NOMO-1 treated with DMSO at 0.1 percent for 48 hours (cell line): Measurements from ENCODE around the gene METAP1D.
"Not testable (repeated sequence)": the region's sequence is repeated elsewhere in the genome, so short reads cannot be mapped to it uniquely, and the experiment has no call there.

ENCODE experiments used
- DNase-seq: peaks from one replicate; lab custom pipeline; 2025; ENCODE audit not compliant: unreplicated experiment; lab: John Stamatoyannopoulos, UW

METAP1D gene

GRCh38 chr2:172047566-172048507, 48.1 kb downstream of the METAP1D start:
- no peak for DNase-seq

- no peak for DNase-seq
Measured at GRCh38 chr2:172048508-172049503, 49.1 kb downstream of the METAP1D start.

GRCh38 chr2:172049567-172050120, 49.9 kb downstream of the METAP1D start:
- no peak for DNase-seq

- no peak for DNase-seq
Measured at GRCh38 chr2:172050479-172051125, 50.8 kb downstream of the METAP1D start.

GRCh38 chr2:172052000-172052983, 52.5 kb downstream of the METAP1D start:
- no peak for DNase-seq

GRCh38 chr2:172053486-172053885, 53.7 kb downstream of the METAP1D start:
- DNase-seq, result no peak

- no peak for DNase-seq
Measured at GRCh38 chr2:172056293-172056692, 56.5 kb downstream of the METAP1D start.

GRCh38 chr2:172058660-172059059, 58.9 kb downstream of the METAP1D start:
- DNase-seq, result no peak

GRCh38 chr2:172060118-172060517, 60.4 kb downstream of the METAP1D start:
- not testable (repeated sequence) for DNase-seq

- no peak for DNase-seq
Measured at GRCh38 chr2:172062402-172063004, 62.8 kb downstream of the METAP1D start.

GRCh38 chr2:172063446-172063845, 63.7 kb downstream of the METAP1D start:
- DNase-seq, result no peak

- DNase-seq, result peak; percentile 53
Measured at GRCh38 chr2:172065111-172065510, 65.4 kb downstream of the METAP1D start.

GRCh38 chr2:172066394-172066886, 66.7 kb downstream of the METAP1D start:
- DNase-seq, result no peak

GRCh38 chr2:172067905-172068304, 68.2 kb downstream of the METAP1D start:
- not testable (repeated sequence) for DNase-seq

GRCh38 chr2:172070936-172071335, 71.2 kb downstream of the METAP1D start:
- no peak for DNase-seq

GRCh38 chr2:172072303-172072702, 72.5 kb downstream of the METAP1D start:
- peak; percentile 12 for DNase-seq

GRCh38 chr2:172072706-172073105, 73.0 kb downstream of the METAP1D start:
- no peak for DNase-seq

- DNase-seq, result no peak
Measured at GRCh38 chr2:172073518-172073917, 73.8 kb downstream of the METAP1D start.

GRCh38 chr2:172074254-172074653, 74.5 kb downstream of the METAP1D start:
- no peak for DNase-seq
